Measurements from ENCODE around the gene IFNB1.

GRCh38 chr9:21078702-21079101 lies 960 bp upstream of the IFNB1 start:
- TF ChIP-seq CTCF (IDR thresholded peaks at IDR 0.05) (no peak), POLR2A (IDR thresholded peaks at IDR 0.05) (no peak)

Measured in testis (tissue), 2 donors.